Measurements from ENCODE around the gene ZBTB22.
"Not testable (repeated sequence)": the region's sequence is repeated elsewhere in the genome, so short reads cannot be mapped to it uniquely, and the experiment has no call there.

The ZBTB22 gene

DNA sequence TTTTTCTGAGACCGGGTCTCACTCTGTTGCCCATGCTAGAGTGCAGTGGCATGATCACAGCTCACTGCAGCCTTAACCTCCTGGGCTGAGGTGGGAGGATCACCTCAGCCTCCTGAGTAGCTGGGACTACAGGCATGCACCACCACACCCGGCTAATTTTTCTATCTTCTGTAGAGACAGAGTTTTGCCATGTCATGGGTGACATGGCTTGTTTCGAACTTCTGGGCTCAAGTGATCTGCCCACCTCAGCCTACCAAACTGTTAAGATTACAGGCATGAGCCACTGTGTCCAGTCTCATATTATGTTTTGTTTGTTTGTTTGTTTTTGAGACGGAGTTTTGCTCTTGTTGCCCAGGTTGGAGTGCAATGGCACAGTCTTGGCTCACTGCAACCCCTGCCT lies 32.3 kb downstream of the ZBTB22 start:
- not testable (repeated sequence) for DNase-seq

- no peak for DNase-seq
These were observed 37.0 kb downstream of the ZBTB22 start for GRCh38 chr6:33280539-33280938.

DNA sequence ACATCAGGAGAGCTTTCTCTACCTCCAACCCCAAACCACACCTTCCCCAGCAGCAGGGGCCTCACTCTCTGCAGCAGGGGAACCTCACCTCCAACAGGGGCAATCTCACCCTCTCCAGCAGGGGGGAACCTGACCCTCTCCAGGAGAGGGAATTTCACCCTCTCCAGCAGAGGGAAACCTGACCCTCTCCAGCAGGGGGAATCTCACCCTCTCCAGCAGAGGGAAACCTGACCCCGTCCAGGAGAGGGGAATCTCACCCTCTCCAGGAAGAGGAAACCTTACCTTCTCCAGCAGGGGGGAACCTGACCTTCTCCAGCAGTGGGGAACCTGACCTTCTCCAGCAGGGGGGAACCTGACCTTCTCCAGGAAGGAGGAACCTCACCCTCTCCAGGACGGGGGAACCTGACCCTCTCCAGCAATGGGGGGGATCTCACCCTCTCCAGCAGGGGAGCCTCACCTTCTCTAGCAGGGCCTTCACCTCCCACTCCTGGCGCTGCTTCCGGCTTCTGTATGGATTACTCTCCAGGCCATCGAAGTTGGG lies 37.5 kb downstream of the ZBTB22 start:
- no peak for DNase-seq

- no peak for DNase-seq
These were observed 38.3 kb downstream of the ZBTB22 start for GRCh38 chr6:33279257-33279695.

GRCh38 chr6:33278810-33279209 lies 38.7 kb downstream of the ZBTB22 start:
- DNase-seq, result no peak

DNA sequence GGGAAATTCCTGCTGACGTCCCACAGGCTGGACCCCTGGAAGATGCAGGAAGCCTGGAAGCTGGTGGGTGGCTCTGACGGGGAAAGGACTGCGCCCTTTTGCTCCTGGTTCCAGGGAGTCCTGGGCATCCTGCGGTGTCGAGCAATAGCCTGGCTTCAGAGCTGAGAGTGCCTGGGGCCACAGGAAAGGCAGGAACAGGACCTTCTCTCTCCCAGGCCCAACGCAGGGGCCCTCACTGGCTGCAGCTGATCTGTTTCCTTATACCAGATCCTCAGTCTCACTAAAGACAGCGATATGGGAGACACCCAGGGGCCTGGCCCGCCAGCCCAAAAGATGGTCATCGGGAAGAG lies 39.2 kb downstream of the ZBTB22 start:
- DNase-seq, result no peak

DNA sequence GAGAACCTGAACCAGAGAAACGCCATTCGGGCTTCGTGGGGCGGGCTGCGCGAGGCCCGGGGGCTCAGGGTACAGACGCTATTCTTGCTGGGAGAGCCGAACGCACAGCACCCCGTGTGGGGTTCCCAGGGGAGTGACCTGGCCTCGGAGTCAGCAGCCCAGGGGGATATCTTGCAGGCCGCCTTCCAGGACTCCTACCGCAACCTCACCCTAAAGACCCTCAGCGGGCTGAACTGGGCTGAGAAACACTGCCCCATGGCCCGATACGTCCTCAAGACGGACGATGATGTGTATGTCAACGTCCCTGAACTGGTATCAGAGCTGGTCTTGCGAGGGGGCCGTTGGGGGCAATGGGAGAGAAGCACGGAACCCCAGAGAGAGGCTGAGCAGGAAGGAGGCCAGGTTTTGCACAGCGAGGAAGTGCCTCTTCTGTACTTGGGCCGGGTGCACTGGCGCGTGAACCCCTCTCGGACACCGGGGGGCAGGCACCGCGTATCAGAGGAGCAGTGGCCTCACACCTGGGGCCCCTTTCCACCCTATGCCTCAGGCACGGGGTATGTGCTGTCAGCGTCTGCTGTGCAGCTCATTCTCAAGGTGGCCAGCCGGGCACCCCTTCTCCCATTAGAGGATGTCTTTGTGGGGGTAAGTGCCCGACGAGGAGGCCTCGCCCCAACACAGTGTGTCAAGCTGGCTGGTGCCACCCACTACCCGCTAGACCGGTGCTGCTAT lies 39.7 kb downstream of the ZBTB22 start:
- DNase-seq, result peak in 2 of 56 donors; percentile 7 to 20

- peak in 45 of 56 donors; percentile 9 to 79 (median 57) for DNase-seq
These were observed 40.5 kb downstream of the ZBTB22 start, which contains the start of gene B3GALT4 for GRCh38 chr6:33276864-33277662. Gene B3GALT4, plus strand, starts transcription at chr6:33277123. Its CDS starts 297 bp downstream, at chr6:33277420.

DNA sequence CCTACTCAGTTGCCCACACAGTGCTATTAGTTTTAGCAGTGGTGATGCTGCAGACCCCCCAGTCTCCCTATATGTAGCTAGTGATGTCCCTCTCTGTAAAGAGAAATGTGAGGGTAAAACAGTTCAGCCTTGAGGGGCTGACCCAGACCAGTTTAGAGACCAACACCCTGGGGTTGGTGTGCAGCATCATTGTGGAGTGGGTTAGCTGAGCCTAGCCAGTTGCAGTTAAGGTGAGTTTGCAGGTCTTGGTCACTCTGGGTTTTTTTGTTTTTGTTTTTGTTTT lies 41.0 kb downstream of the ZBTB22 start:
- no peak for DNase-seq

GRCh38 chr6:33275795-33276580 lies 41.6 kb downstream of the ZBTB22 start:
- not testable (repeated sequence) for DNase-seq

DNA sequence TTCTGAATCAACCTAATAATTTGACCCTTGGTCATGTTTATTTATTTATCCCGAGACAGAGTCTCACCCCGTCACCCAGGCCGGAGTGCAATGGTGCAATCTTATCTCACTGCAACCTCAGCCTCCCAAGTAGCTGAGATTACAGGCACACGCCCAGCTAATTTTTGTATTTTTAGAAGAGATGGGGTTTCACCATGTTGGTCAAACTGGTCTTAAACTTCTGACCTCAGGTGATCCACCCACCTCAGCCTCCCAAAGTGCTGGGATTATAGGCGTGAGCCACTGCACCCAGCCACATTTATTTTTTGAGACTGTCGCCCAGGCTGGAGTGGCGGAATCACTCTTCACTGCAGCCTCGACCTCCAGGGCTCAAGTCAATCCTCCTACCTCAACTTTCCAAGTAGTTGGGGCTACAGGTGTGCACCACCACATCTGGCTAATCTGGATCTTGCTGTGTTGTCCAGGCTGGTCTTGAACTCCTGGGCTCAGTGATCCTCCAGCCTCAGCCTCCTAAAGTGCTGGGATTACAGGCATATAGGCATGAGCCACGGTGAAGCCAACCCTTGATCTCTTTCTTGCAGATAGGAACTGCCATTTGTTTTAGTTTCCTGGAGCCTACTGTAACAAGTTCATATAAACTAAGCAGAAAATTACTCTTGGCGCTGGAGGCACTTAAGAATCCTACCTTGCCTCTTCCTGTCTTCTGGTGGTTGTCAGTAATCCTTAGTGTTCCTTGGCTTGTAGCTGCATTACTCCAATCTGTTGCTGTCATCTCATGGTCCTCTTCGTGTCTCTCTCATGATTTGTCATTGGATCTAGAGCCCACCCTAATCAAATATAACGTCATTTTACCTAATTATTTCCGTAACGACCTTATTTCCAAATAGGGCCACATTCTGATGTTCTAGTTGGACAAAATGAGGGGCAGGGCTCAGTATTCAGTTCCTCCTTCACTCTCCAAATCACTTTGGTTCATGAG lies 43.3 kb downstream of the ZBTB22 start:
- DNase-seq, result no peak

DNA sequence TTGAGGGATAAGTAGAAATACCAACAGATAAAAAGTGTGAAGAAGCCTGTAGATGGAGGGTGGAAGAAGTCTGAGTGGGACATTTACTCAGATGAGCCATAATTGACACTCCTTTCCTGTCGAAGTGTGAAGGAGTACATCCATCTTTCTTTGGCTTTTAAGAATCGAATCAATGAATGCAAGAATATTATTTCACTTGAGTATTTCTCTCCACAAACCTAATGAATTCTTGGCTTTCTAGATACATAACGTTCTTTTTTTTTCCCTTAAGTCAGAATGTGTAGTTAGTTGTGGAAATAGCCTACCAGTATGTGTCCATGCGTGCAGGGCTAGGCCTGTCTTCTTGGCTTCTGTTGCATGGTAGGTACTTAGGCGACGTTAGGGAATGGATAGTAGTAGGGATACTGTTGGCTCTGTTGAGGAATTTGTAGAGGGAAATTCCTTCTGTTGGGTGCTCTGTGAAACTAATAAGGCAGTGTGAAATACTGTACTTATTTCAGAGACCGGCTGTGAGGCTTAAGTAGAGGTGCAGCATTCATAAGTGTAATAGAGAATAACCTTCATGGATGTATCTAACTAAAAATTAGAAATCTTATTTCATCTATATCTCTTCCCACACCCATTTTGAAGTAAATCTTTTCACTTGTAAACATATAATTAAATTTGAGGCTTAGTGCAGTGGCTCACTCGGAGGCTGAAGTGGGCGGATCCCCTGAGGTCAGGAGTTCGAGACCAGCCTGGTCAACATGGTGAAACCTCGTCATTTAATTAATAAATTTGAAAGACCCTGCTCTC lies 44.2 kb downstream of the ZBTB22 start:
- no peak for DNase-seq

- DNase-seq, result no peak
These were observed 45.0 kb downstream of the ZBTB22 start for GRCh38 chr6:33272275-33273128.

DNA sequence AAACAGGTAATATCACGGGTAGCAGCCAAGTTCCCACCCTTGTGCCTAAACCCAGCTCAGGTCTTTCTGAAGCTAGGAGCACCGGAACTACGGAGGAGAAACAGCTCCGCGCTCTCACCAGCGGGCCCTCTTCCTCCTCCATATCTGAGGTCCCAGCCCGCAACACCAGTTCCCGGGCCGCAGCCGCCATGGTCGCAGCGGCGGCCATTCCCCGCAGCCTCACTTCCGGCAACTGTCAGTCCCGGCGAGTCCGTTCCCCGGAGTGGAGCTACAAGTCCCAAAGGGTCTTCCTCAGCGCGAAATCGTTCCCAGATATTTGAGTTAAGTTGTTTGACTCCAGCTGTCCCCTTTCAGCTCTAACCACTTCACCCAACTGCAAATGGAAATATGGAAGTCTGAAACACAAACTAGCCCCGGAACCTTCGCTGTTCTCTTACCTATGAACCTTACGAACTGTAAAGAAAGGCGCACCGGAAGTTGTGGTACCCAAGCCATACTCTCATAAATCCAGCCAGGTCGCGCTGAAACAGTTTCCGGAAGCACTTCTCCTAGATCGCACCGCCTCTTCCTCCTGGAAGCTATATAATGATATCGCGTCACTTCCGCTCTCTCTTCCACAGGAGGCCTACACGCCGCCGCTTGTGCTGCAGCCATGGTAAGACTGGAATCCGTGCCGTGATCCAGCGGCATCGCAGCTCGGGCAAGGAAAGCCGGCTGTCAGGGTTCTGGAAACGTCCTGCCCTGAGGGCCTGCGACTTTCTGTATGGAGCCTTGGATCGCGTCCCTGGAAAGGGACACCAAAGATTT lies 45.9 kb downstream of the ZBTB22 start, which contains the start of the genes RPS18 and VPS52:
Gene RPS18 (plus strand): TSS at position 608 of the 807 bp plus-strand sequence. CDS start 45 bp downstream, at position 653.
Gene VPS52 (minus strand): TSS at position 409 of the 807 bp plus-strand sequence. CDS start 201 bp downstream, at position 208.
- peak in 55 of 56 donors; percentile 72 to 98 (median 92) for DNase-seq

DNA sequence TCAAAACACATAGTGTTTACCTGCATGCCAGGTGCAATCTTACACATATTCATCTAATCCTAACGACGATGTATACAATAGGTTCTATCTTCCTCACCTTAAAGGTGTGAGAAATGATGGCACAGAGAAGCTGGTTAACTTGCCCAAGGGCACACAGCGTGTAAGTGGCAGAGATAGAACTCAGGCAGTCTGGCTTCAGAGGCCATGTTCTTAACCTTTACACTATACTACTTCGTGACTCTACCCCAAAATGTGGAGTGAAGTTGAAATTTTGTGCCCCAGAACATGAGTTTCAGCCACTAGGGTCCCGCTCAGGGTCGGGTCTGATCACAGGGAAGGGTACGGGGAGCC lies 46.5 kb downstream of the ZBTB22 start:
- DNase-seq, result no peak
